Heart right ventricle (tissue), 16 donors: ENCODE results near the gene CHCHD3. TPM values are rescaled to one million over a fixed set of nuclear protein-coding genes. Genes with fewer than 3 reads are reported as not detected.
A peak's percentile ranks its signal among the peaks of the same experiment; 100 is the strongest.

ENCODE experiments used
- ATAC-seq, 8 donors: fragments of 200-7000 bp; cut with Tn5 transposase; one replicate each; pipeline ENCODE4 v1.9.1; 2020; ENCODE audit warnings: mild to moderate bottlenecking in 8 of 8, moderate library complexity in 8 of 8, moderate number of reproducible peaks in 1 of 8
- DNase-seq, 2 donors: peaks; one replicate each; pipeline ENCODE4 v3.0.0-alpha.2; 2020
- H3K27ac ChIP-seq, 10 donors: fragments of 200-600 bp; sonication (generic) in 2 of 10; one replicate each; pipeline versions ENCODE4 v1.5.0 to v1.8.0; 2020 to 2022; ENCODE audit warnings: mild to moderate bottlenecking in 3 of 10
- H3K27me3 ChIP-seq, 7 donors: fragments of 200-600 bp; one replicate each; pipeline ENCODE4 v1.8.0; 2021 to 2022; ENCODE audit warnings: mild to moderate bottlenecking in 2 of 7
- H3K36me3 ChIP-seq, 9 donors: fragments of 200-600 bp; sonication (generic) in 1 of 9; one replicate each; pipeline versions ENCODE4 v1.5.0 to v1.8.0; 2020 to 2022; ENCODE audit warnings: mild to moderate bottlenecking in 2 of 9
- H3K4me1 ChIP-seq, 9 donors: fragments of 200-600 bp; sonication (generic) in 1 of 9; one replicate each; pipeline versions ENCODE4 v1.5.0 to v1.8.0; 2020 to 2022; ENCODE audit warnings: mild to moderate bottlenecking in 4 of 9
- H3K4me3 ChIP-seq, 10 donors: fragments of 200-600 bp; sonication (generic) in 2 of 10; one replicate each; pipeline versions ENCODE4 v1.5.0 to v1.8.0; 2020 to 2022; ENCODE audit warnings: mild to moderate bottlenecking in 7 of 10, moderate library complexity in 2 of 10
- H3K9me3 ChIP-seq, 11 donors: fragments of 200-600 bp in 10 of 11; sonication (generic) in 2 of 11; one replicate each; pipeline versions ENCODE4 v1.5.0 to v1.8.0; 2013 to 2022; ENCODE audit warnings: mild to moderate bottlenecking in 2 of 11, control low read depth in 1 of 11, moderate library complexity in 1 of 11
- CTCF ChIP-seq, 9 donors: fragments of 200-600 bp; sonication (generic) in 2 of 9; IDR thresholded peaks; one replicate each; pipeline versions ENCODE4 v1.5.0 to v1.8.0; 2021 to 2022; ENCODE audit warnings: antibody characterized with exemption in 9 of 9, mild to moderate bottlenecking in 5 of 9, moderate library complexity in 1 of 9
- WGBS, 2 donors: extraction: QIAGEN DNeasy Blood & Tissue Kit; methylation state at CpG; one replicate each; pipeline ENCODE4 v1.1.7; 2013; ENCODE audit warnings: inconsistent platforms in 1 of 2; 5-methylcytosine and 5-hydroxymethylcytosine counted together
- intact Hi-C, 10 donors: fragments of 100-400 bp; cut with DNase I; formaldehyde crosslinking; loops; one replicate each; pipeline versions ENCODE4 v1.11.1 to v1.14.2; 2022
- polyA plus RNA-seq, 2 donors: library from polyadenylated mRNA; stranded (reverse); fragments of 200-250 nt; gene quantifications; one replicate each; pipeline ENCODE4 v1.2.3, GENCODE V29; 2013
- total RNA-seq, 10 donors: library from RNA; stranded (reverse); fragmentation: NEBNext Ultra II Directional in 3 of 10; extraction: Animal tissue kit (Norgen Biotek cat#: 25700) in 3 of 10; gene quantifications; one replicate each; pipeline versions ENCODE4 v1.2.1 to v1.2.4, GENCODE V29; 2021 to 2023
- donor health status: Arrhythmogenic right ventricular cardiomyopathy.
- donor health status: ischemic (EF 13 %, LVEDD 7.1; RV severe dilation, severe dysfunction).
- donor health status: healthy with polysubstance abuse.
- donor health status: DM: no; HTN: yes; CAD: no.
- donor health status: DM: no; HTN: no; CAD: no.
- donor health status: ischemic (EF 25% LVEDD 6.9; RV normal size, moderate dysfunction).
- donor health status: ischemic (EF 25% LVEDD 5.7; RV mildly dilated, moderate dysfunction).
- donor health status: healthy.
- donor health status: DM: yes; HTN: yes; CAD: no.
- donor health status: Ischemic cardiomyopathy.
- donor health status: ischemic (EF 35%, LVEDD 5.7; RV mildly dilated, moderate dysfunction).
- donor health status: nonischemic (EF 11% LVEDD 7.7; RV severe dilation, severe dysfunction).
- donor health status: DM: yes; HTN: yes; CAD: no.
- donor health status: PGD.
- donor health status: ischemic (EF 29% LVEDD 5.4; RV normal size, mild dysfunction).
- donor health status: nonischemic (EF 23%, LVEDD 6.1; RV moderate dilation, normal function).

Gene CHCHD3
- total and polyA plus RNA-seq, 12 donors, result 42.6 to 215 (median 185) TPM

GRCh38 chr7:133115596-133115995, 33.7 kb upstream of the CHCHD3 start:
- Histone ChIP-seq H3K9me3 (peaks cover 0 to 3% (median 0%) of the 10 kb centered on the region in 11 donors), H3K36me3 (no peaks in the 10 kb centered on the region), H3K4me1 (no peaks in the 10 kb centered on the region), H3K27me3 (peaks cover 0 to 43% (median 2%) of the 10 kb centered on the region in 7 donors), H3K27ac (no peak overlapping the region), H3K4me3 (no peak overlapping the region)
- intact Hi-C loops, result no loop called here
- no peak for DNase-seq
- TF ChIP-seq CTCF (IDR thresholded peaks at IDR 0.05), result no peak
- 30 to 33% methylated on average over 3 of the region's 3 CpGs for WGBS, 2 donors
- peak in 2 of 8 donors; percentile 35 to 58 for ATAC-seq

- DNase-seq, result no peak
- Histone ChIP-seq H3K27ac (no peak overlapping the region), H3K27me3 (peaks cover 0 to 43% (median 2%) of the 10 kb centered on the region in 7 donors), H3K36me3 (no peaks in the 10 kb centered on the region), H3K4me1 (no peaks in the 10 kb centered on the region), H3K4me3 (no peak overlapping the region), H3K9me3 (peaks cover 0 to 13% (median 4%) of the 10 kb centered on the region in 11 donors)
- ATAC-seq, result no peak
- 22 to 29% methylated on average over 1 of the region's 1 CpG for WGBS, 2 donors
- intact Hi-C loops, result no loop called here
- no peak for TF ChIP-seq CTCF (IDR thresholded peaks at IDR 0.05)
Measured at GRCh38 chr7:133114519-133114918, 32.6 kb upstream of the CHCHD3 start.

GRCh38 chr7:133112976-133113375, 31.1 kb upstream of the CHCHD3 start:
- Histone ChIP-seq H3K27me3 (peaks cover 0 to 46% (median 9%) of the 10 kb centered on the region in 7 donors), H3K36me3 (no peaks in the 10 kb centered on the region), H3K9me3 (peaks cover 0 to 21% (median 6%) of the 10 kb centered on the region in 11 donors), H3K27ac (no peak overlapping the region), H3K4me3 (no peak overlapping the region), H3K4me1 (no peaks in the 10 kb centered on the region)
- ATAC-seq (no peak), DNase-seq (no peak)
- WGBS, 2 donors, result 86 to 90% methylated on average over 2 of the region's 2 CpGs
- TF ChIP-seq CTCF (IDR thresholded peaks at IDR 0.05), result no peak
- intact Hi-C loops, result no loop called here

- peaks cover 0 to 41% (median 12%) of the 10 kb centered on the region in 7 donors for H3K27me3 ChIP-seq
- TF ChIP-seq CTCF (IDR thresholded peaks at IDR 0.05), result no peak
- H3K4me3 ChIP-seq, result no peak overlapping the region
- DNase-seq, result no peak
- 75 to 80% methylated on average over 3 of the region's 3 CpGs for WGBS, 2 donors
- H3K36me3 ChIP-seq, result no peaks in the 10 kb centered on the region
- H3K4me1 ChIP-seq, result no peaks in the 10 kb centered on the region
- H3K27ac ChIP-seq, result no peak overlapping the region
- ATAC-seq, result no peak
- H3K9me3 ChIP-seq, result peaks cover 0 to 22% (median 6%) of the 10 kb centered on the region in 11 donors
- intact Hi-C loops, result no loop called here
Measured at GRCh38 chr7:133112335-133112734, 30.4 kb upstream of the CHCHD3 start.
